Left lung (tissue), 10 donors: ENCODE data around the gene PRRG3. TPM values are rescaled to one million over a fixed set of nuclear protein-coding genes. Genes with fewer than 3 reads are reported as not detected.

Experiments used
- ATAC-seq: fragments of 200-7000 bp; cut with Tn5 transposase; one replicate; pipeline ENCODE4 v1.9.1; 2020; ENCODE audit warnings: moderate library complexity
- DNase-seq, 4 donors: peaks; one replicate each; pipeline ENCODE4 v3.0.0-alpha.2; 2013 to 2020
- H3K27ac ChIP-seq, 2 donors: fragments of 200-600 bp; sonication (generic) in 1 of 2; one replicate each; pipeline versions ENCODE4 v1.5.0 to v1.8.0; 2020 to 2021
- H3K27me3 ChIP-seq, 2 donors: fragments of 200-600 bp; sonication (generic) in 1 of 2; one replicate each; pipeline versions ENCODE4 v1.5.0 to v1.8.0; 2020 to 2021
- H3K36me3 ChIP-seq, 2 donors: fragments of 200-600 bp; sonication (generic) in 1 of 2; one replicate each; pipeline versions ENCODE4 v1.5.0 to v1.8.0; 2020 to 2021
- H3K4me1 ChIP-seq, 2 donors: fragments of 200-600 bp; one replicate each; pipeline ENCODE4 v1.8.0; 2021
- H3K4me3 ChIP-seq, 2 donors: fragments of 200-600 bp; sonication (generic) in 1 of 2; one replicate each; pipeline versions ENCODE4 v1.5.0 to v1.8.0; 2020 to 2021; ENCODE audit warnings: mild to moderate bottlenecking in 1 of 2
- H3K9me3 ChIP-seq, 2 donors: fragments of 200-600 bp; sonication (generic) in 1 of 2; one replicate each; pipeline versions ENCODE4 v1.5.0 to v1.8.0; 2020 to 2021
- intact Hi-C, 2 donors: fragments of 100-400 bp; cut with DNase I; formaldehyde crosslinking; loops; one replicate each; pipeline versions ENCODE4 v1.11.2 to v1.14.2; 2022
- polyA plus RNA-seq, 6 donors: library from polyadenylated mRNA; unstranded; fragments of 120-200 nt; gene quantifications; one replicate each; pipeline ENCODE4 v1.2.1, GENCODE V29; 2013; ENCODE audit not compliant: insufficient read length in 6 of 6
- total RNA-seq, 2 donors: library from RNA; stranded (reverse); fragmentation: NEBNext Ultra II Directional; extraction: Animal tissue kit (Norgen Biotek cat#: 25700); gene quantifications; one replicate each; pipeline ENCODE4 v1.2.1, GENCODE V29; 2021
- TF ChIP-seq, protein P1 (sequence below), 2 donors: fragments of 200-600 bp; sonication (generic) in 1 of 2; IDR thresholded peaks; one replicate each; pipeline versions ENCODE4 v1.5.0 to v1.8.0; 2021; ENCODE audit warnings: antibody characterized with exemption in 2 of 2
- donor health status: DM: no; HTN: yes; CAD: no.
- donor health status: DM: no; HTN: no; CAD: no.

PRRG3 gene
- total and polyA plus RNA-seq, 8 donors = 1.9 to 17.5 (median 11.2) TPM

DNA sequence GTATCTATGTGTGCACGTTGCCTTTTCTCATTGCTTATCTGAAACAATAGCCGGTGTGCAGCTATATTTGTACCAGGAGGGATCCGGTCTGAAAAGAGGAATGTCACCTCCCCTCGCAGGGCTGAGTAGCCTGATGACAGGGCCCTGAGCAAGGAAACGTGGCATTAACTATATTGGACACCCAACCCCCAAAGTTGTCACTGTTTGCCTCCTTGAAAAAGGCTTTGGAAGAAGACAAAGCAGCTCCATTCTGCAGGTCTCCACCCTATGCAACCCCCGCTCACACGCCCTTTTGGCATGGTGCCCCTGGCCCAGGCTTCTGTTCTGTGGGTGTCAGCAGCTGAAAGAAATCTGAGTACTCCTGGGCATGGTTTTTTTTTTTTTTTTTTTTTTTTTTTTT lies 8.2 kb downstream of the PRRG3 start:
- peak in 1 of 4 donors; percentile 60 for DNase-seq
- no peak for ATAC-seq

GRCh38 chrX:151704041-151704663 lies 8.9 kb downstream of the PRRG3 start:
- no peaks in the 10 kb centered on the region for H3K4me1 ChIP-seq
- no peak for DNase-seq
- no peak for ATAC-seq
- H3K4me3 ChIP-seq = no peak overlapping the region
- no peaks in the 10 kb centered on the region for H3K27me3 ChIP-seq
- H3K36me3 ChIP-seq = no peaks in the 10 kb centered on the region
- H3K9me3 ChIP-seq = no peaks in the 10 kb centered on the region
- TF ChIP-seq, protein P1, sequence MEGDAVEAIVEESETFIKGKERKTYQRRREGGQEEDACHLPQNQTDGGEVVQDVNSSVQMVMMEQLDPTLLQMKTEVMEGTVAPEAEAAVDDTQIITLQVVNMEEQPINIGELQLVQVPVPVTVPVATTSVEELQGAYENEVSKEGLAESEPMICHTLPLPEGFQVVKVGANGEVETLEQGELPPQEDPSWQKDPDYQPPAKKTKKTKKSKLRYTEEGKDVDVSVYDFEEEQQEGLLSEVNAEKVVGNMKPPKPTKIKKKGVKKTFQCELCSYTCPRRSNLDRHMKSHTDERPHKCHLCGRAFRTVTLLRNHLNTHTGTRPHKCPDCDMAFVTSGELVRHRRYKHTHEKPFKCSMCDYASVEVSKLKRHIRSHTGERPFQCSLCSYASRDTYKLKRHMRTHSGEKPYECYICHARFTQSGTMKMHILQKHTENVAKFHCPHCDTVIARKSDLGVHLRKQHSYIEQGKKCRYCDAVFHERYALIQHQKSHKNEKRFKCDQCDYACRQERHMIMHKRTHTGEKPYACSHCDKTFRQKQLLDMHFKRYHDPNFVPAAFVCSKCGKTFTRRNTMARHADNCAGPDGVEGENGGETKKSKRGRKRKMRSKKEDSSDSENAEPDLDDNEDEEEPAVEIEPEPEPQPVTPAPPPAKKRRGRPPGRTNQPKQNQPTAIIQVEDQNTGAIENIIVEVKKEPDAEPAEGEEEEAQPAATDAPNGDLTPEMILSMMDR (IDR thresholded peaks at IDR 0.05) = no peak
- no peak overlapping the region for H3K27ac ChIP-seq
- intact Hi-C loops = no loop called here

More for the DNA sequence above, 8.2 kb downstream of the PRRG3 start:
- H3K4me3 ChIP-seq = no peak overlapping the region
- H3K9me3 ChIP-seq = no peaks in the 10 kb centered on the region
- H3K27me3 ChIP-seq = no peaks in the 10 kb centered on the region
- intact Hi-C loops = no loop called here
- H3K36me3 ChIP-seq = no peaks in the 10 kb centered on the region
- no peak overlapping the region for H3K27ac ChIP-seq
- H3K4me1 ChIP-seq = no peaks in the 10 kb centered on the region
- TF ChIP-seq, protein P1 (IDR thresholded peaks at IDR 0.05) = no peak

- intact Hi-C loops = no loop called here
- no peak for DNase-seq
- no peaks in the 10 kb centered on the region for H3K36me3 ChIP-seq
- H3K4me1 ChIP-seq = no peaks in the 10 kb centered on the region
- H3K9me3 ChIP-seq = no peaks in the 10 kb centered on the region
- TF ChIP-seq, protein P1 (IDR thresholded peaks at IDR 0.05) = no peak
- no peaks in the 10 kb centered on the region for H3K27me3 ChIP-seq
- no peak overlapping the region for H3K27ac ChIP-seq
- no peak for ATAC-seq
- no peak overlapping the region for H3K4me3 ChIP-seq
Measured at GRCh38 chrX:151708821-151709220, 13.6 kb downstream of the PRRG3 start.

DNA sequence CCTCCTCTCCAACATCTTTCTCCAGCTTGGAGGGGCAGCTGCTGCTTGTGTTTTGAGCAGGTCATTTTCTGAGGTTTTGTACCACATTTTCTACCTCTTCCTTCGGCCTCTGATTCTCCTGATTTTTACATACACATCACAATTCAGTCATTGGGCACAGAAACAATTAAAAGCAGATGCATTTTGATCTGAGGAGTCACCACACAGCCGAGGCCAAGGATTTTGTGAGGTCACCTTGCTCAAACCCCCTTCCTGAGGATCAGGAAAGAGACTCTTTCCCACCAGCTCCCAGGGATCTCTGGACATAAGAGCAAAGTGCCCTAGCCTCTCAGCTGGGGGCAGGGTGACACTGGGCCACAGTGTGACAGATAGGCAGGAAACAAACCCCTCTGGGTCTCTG lies 15.2 kb downstream of the PRRG3 start:
- no peaks in the 10 kb centered on the region for H3K36me3 ChIP-seq
- DNase-seq (no peak), ATAC-seq (no peak)
- no peaks in the 10 kb centered on the region for H3K9me3 ChIP-seq
- no peak overlapping the region for H3K27ac ChIP-seq
- intact Hi-C loops = no loop called here
- no peaks in the 10 kb centered on the region for H3K27me3 ChIP-seq
- H3K4me3 ChIP-seq = no peak overlapping the region
- TF ChIP-seq, protein P1 (IDR thresholded peaks at IDR 0.05) = no peak
- no peaks in the 10 kb centered on the region for H3K4me1 ChIP-seq

DNA sequence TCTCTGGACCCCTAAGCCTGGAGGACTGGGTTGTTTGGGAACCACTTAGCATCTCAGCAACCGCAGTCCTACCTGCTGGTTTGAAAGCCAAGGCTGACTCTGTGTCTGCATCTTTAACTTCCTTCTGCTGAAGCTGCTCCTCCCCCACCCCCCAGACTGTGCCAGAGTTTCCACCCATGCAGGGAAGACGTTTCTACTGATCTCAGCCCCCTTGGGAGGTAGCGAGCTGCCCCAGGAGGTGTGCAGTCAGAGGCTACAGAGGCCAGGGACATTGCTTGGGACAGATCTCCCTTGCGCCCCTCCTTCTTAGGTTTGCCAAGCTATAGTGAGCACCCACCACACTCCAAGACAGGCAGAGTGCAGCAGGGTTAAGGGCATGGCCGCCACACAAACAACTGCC lies 15.9 kb downstream of the PRRG3 start:
- H3K9me3 ChIP-seq = no peaks in the 10 kb centered on the region
- ATAC-seq (no peak), DNase-seq (no peak)
- intact Hi-C loops = no loop called here
- H3K27ac ChIP-seq = no peak overlapping the region
- TF ChIP-seq, protein P1 (IDR thresholded peaks at IDR 0.05) = no peak
- no peaks in the 10 kb centered on the region for H3K4me1 ChIP-seq
- H3K4me3 ChIP-seq = no peak overlapping the region
- no peaks in the 10 kb centered on the region for H3K36me3 ChIP-seq
- no peaks in the 10 kb centered on the region for H3K27me3 ChIP-seq
